ENCODE measurements around the gene SLC15A4. TPM values are rescaled to one million over a fixed set of nuclear protein-coding genes. Genes with fewer than 3 reads are reported as not detected.

The SLC15A4 gene
- total and polyA plus RNA-seq, 9 of the 15 experiments (the other 6 are each of a cell fraction or from before 2014, with no cell fraction given), result 5.5 to 20.8 (median 10.1) TPM

GRCh38 chr12:128864516-128865186, 40.9 kb upstream of the SLC15A4 start:
- H2AFZ ChIP-seq (ENCODE audit: low read depth, low read length), result no peak overlapping the region
- no peak overlapping the region for H3K27ac ChIP-seq (ENCODE audit: extremely low read depth, low read depth, low read length)
- CTCF ChIA-PET (ENCODE audit: low intra/inter-chr PET ratio), result no interaction called here
- H3K79me2 ChIP-seq (ENCODE audit: control insufficient read depth, insufficient read depth, low read length), result no peaks in the 10 kb centered on the region
- no peaks in the 10 kb centered on the region for H3K36me3 ChIP-seq (ENCODE audit: control insufficient read depth, insufficient read depth, low read length)
- TF ChIP-seq CHD1 (IDR thresholded peaks at IDR 0.05; ENCODE audit: low read length), result no peak
- no peak for TF ChIP-seq AFF4 (CRISPR knock-in tag; IDR thresholded peaks at IDR 0.05)
- no peak for TF ChIP-seq FOXP1 (CRISPR knock-in tag; IDR thresholded peaks at IDR 0.05)
- TF ChIP-seq TCF15 (CRISPR knock-in tag; IDR thresholded peaks at IDR 0.05), result no peak
- 1% methylated on average over 8 of the region's 9 CpGs for WGBS (ENCODE audit: insufficient coverage, low coverage, missing lambda C conversion rate)
- no peak for DNase-seq (ENCODE audit: extremely low read depth in 1 of 4, low spot score in 3 of 4)
- peak; percentile 37; the same call in 2 of the 3 replicates for ATAC-seq
- no peak overlapping the region for H3K4me3 ChIP-seq
- intact Hi-C loops (cut with micrococcal nuclease), result no loop called here
- no peak overlapping the region for H3K4me2 ChIP-seq (ENCODE audit: insufficient read depth, low read length)
- H3K4me1 ChIP-seq (replicated peaks in 1 of 2; ENCODE audit: control insufficient read depth in 2 of 2, insufficient read depth in 2 of 2, low read length in 2 of 2), result no peaks in the 10 kb centered on the region
- FAIRE-seq, result no peak
- H3K9me1 ChIP-seq (ENCODE audit: control insufficient read depth, insufficient read depth, low read length), result no peaks in the 10 kb centered on the region
- peaks cover 18 to 64% of the 10 kb centered on the region in 2 experiments; a peak in 4 of 5 replicates for H3K27me3 ChIP-seq (ENCODE audit: control insufficient read depth in 2 of 2, insufficient read depth in 2 of 2, low read length in 2 of 2)
- H4K20me1 ChIP-seq (replicated peaks; ENCODE audit: control insufficient read depth, insufficient read depth, low read length), result peaks cover 3% of the 10 kb centered on the region; the same call in 1 of the 2 replicates
- POLR2A ChIA-PET, result no interaction called here
- no peak overlapping the region for H3K9ac ChIP-seq (ENCODE audit: insufficient read depth in 1 of 2, low read depth in 2 of 2, low read length in 2 of 2)
- H3K9me3 ChIP-seq (replicated peaks; ENCODE audit: control insufficient read depth, insufficient read depth, low read depth, low read length), result no peaks in the 10 kb centered on the region
- in situ Hi-C loops (cut with MboI), result no loop called here
- no TSS peak for BruUV-seq (replicated peaks)
